Measurements from ENCODE around the gene SDF4.
"Not testable (repeated sequence)": the region's sequence is repeated elsewhere in the genome, so short reads cannot be mapped to it uniquely, and the experiment has no call there.

SDF4 gene

DNA sequence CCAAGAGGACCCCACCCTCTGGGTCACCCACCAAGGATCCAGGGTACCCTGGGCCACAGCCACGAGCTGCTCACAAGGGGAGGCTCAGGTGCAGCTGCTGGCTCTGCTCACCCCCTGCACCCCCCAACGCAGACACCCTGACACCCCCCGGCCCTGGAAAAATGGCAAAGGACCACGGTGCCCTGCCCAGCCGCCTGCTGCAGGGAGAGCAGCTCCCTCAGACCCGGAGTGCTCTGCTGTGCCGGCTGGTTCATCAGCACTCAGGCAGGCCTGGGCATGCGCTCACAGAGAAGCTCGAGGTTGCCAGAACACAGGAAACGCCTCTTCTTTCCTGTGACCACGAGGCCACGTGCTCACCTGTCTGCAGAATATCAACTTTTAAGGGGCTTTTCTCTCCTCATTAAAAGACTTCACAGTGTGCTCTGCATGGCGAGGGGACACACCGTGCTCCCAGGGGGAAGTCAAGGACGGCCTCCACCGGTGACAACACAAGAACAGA is 19.0 kb upstream of the SDF4 start:
- Mint-ChIP-seq H3K27ac (peak overlapping the region; percentile 78), H3K27me3 (ENCODE audit: low read depth) (no peaks in the 10 kb centered on the region)

GRCh38 chr1:1248009-1248913 is 16.5 kb upstream of the SDF4 start:
- not testable (repeated sequence) for H3K4me1 Mint-ChIP-seq (ENCODE audit: low read depth); H3K9me3 Mint-ChIP-seq; H3K27me3 Mint-ChIP-seq (ENCODE audit: low read depth); H3K36me3 Mint-ChIP-seq (ENCODE audit: low read depth); H3K4me3 Mint-ChIP-seq; H3K27ac Mint-ChIP-seq

More for the DNA sequence above, 19.0 kb upstream of the SDF4 start:
- Mint-ChIP-seq H3K36me3 (ENCODE audit: low read depth) (peaks cover 12% of the 10 kb centered on the region), H3K9me3 (no peaks in the 10 kb centered on the region), H3K4me1 (ENCODE audit: low read depth) (peaks cover 9% of the 10 kb centered on the region), H3K4me3 (peak overlapping the region; percentile 50)

GRCh38 chr1:1247341-1247913 is 15.6 kb upstream of the SDF4 start:
- H3K27ac Mint-ChIP-seq: no peak overlapping the region
- peaks cover 2% of the 10 kb centered on the region for H3K36me3 Mint-ChIP-seq (ENCODE audit: low read depth)
- H3K9me3 Mint-ChIP-seq: no peaks in the 10 kb centered on the region
- peaks cover 9% of the 10 kb centered on the region for H3K4me1 Mint-ChIP-seq (ENCODE audit: low read depth)
- H3K27me3 Mint-ChIP-seq (ENCODE audit: low read depth): no peaks in the 10 kb centered on the region
- H3K4me3 Mint-ChIP-seq: no peak overlapping the region

DNA sequence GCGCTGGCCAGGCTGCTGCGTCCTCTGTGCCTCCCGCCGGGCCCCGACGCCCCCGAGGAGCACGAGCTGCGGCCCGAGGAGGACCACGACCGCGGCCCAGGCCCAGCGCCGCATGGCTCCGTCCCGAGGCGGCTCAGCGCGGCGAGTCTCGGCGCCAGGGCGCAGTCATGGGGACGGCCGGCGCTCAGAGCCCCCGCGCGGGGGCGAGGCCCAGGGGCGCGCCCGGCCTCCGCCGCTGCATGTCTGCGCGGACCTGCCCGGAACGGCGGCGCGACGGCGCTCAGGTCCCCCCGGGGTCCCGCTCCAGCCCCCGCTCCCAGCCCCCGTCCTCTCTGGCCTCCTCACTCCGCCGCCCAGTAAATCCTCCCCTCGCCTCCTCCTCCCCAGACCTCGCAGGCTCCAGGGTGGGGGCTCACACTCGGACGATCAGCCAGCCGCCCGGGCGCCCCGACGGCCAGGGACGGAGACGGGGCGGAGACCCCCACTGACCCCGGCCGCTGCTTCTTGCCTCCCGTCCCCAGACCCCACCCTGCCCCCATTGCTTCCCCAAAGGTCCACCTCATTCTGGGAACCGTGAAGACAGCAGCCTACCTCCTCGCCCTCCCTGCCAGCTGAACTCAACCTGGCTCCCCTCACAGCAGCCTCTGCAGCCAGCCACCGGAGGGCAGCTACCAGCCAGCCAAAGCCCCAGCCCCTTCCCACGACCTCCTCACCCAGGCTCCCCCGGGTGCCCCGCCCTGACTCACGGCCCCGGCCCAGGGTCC is 15.0 kb upstream of the SDF4 start, which contains the start of gene C1QTNF12:
Gene C1QTNF12, minus strand, starts transcription at position 146 of the 764 bp plus-strand sequence. Its CDS starts 32 bp downstream, at position 114.
- Mint-ChIP-seq H3K27me3 (ENCODE audit: low read depth) (no peaks in the 10 kb centered on the region), H3K27ac (no peak within 1 kb of the TSS), H3K9me3 (no peaks in the 10 kb centered on the region), H3K36me3 (ENCODE audit: low read depth) (peaks cover 2% of the 10 kb centered on the region), H3K4me1 (ENCODE audit: low read depth) (peaks cover 9% of the 10 kb centered on the region), H3K4me3 (no peak within 1 kb of the TSS)

DNA sequence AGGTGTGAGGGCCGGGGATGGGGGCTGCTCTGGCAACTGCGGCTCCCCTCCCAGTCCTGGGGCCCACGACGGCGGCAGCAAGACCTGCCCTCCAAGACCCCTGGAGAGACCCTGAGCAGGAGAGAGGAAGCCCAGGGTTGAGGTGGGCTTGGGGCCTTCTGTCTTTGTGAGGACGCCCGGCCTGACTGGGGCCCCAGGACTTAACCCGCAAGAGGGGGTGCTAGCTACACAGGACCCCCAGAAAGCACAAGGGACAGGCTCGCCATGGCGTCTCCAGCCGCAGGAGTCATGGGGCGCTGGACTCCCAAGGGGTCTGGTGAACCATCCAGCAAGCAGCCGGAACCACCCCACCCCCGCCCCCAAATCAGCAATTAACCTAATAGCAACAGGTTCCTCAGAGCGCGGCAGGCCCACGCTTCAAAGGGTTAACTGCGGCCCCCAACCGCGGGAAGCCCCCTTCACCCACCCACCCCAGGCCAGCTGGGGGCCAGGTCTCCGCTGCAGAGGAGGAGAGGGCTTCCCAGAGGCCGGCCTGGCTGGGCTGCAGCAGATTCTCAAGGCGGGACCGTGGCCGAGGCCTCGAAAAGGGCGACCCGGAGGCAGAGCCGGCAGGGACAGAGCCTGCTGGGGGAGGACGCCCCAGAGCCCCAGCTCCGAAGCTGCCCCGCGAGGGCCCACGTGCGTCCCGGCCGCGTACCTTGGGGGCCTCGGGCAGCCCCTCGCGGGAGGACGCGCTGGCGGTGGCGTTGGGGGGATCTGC is 14.2 kb upstream of the SDF4 start:
- Mint-ChIP-seq H3K27me3 (ENCODE audit: low read depth) (no peaks in the 10 kb centered on the region), H3K9me3 (no peaks in the 10 kb centered on the region), H3K4me1 (ENCODE audit: low read depth) (peaks cover 8% of the 10 kb centered on the region), H3K36me3 (ENCODE audit: low read depth) (peaks cover under 1% of the 10 kb centered on the region), H3K27ac (no peak overlapping the region), H3K4me3 (no peak overlapping the region)

- H3K36me3 Mint-ChIP-seq (ENCODE audit: low read depth): no peaks in the 10 kb centered on the region
- no peaks in the 10 kb centered on the region for H3K27me3 Mint-ChIP-seq (ENCODE audit: low read depth)
- no peak overlapping the region for H3K4me3 Mint-ChIP-seq
- H3K4me1 Mint-ChIP-seq (ENCODE audit: low read depth): peaks cover 5% of the 10 kb centered on the region
- no peaks in the 10 kb centered on the region for H3K9me3 Mint-ChIP-seq
- H3K27ac Mint-ChIP-seq: no peak overlapping the region
Observed at GRCh38 chr1:1245178-1245816, 13.5 kb upstream of the SDF4 start.

DNA sequence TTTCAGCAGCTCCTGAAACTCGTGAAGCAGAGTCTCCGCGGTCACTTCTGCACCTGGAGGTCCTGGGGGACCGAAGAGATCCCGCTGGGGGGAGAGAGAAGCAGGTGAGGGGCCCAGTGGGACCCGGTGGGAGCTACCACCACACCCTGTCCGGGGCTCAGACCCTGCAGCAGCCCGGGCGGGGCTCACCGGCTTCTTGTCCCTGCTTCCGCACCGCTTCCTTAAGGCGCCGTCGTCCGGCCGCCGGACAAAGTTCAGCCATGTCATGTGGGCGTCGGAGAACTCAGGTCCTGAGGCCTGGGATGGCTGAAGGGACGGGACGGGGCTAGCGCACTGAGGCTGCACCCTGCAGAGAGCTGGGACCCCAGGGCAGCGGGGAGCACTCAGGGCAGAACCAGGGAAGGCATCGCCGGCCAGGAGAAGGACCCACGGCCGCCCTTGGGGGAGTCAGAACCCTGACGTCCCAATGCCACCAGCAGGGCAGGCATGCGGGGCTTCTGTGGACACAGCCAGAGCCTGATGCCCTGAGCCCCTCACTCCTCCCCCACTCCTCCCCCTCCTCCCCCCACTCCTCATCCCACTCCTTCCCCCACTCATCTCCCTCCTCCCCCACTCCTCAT is 12.5 kb upstream of the SDF4 start:
- Mint-ChIP-seq H3K4me3 (no peak overlapping the region), H3K27ac (no peak overlapping the region), H3K9me3 (no peaks in the 10 kb centered on the region), H3K36me3 (ENCODE audit: low read depth) (no peaks in the 10 kb centered on the region), H3K4me1 (ENCODE audit: low read depth) (no peaks in the 10 kb centered on the region), H3K27me3 (ENCODE audit: low read depth) (no peaks in the 10 kb centered on the region)

DNA sequence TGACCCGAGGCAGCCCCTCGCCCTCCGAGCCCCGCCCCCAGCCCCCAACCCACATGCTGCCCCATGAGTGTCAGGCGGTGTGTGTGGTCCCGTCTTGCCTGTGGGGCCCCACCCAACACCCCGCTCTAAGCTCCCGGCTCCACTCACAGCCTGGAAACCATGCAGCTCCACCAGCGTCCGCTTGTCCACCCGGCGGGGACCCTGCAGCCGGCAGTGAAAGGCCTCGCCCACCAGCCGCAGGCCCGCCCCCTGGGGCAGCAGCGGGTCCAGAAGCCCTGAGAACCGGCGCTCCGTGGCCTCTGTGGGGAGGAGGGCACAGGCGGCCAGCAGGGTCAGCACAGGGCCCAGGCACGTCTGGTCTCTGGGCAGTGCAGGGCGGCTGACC is 12.0 kb upstream of the SDF4 start:
- Mint-ChIP-seq H3K9me3 (no peaks in the 10 kb centered on the region), H3K4me3 (no peak overlapping the region)

GRCh38 chr1:1243266-1243660 is 11.5 kb upstream of the SDF4 start:
- Mint-ChIP-seq H3K4me3 (no peak overlapping the region), H3K4me1 (ENCODE audit: low read depth) (no peaks in the 10 kb centered on the region), H3K36me3 (ENCODE audit: low read depth) (no peaks in the 10 kb centered on the region), H3K9me3 (no peaks in the 10 kb centered on the region), H3K27me3 (ENCODE audit: low read depth) (no peaks in the 10 kb centered on the region), H3K27ac (no peak overlapping the region)

More for the DNA sequence above, 12.0 kb upstream of the SDF4 start:
- no peaks in the 10 kb centered on the region for H3K27me3 Mint-ChIP-seq (ENCODE audit: low read depth)
- no peaks in the 10 kb centered on the region for H3K36me3 Mint-ChIP-seq (ENCODE audit: low read depth)
- no peaks in the 10 kb centered on the region for H3K4me1 Mint-ChIP-seq (ENCODE audit: low read depth)
- H3K27ac Mint-ChIP-seq: no peak overlapping the region

DNA sequence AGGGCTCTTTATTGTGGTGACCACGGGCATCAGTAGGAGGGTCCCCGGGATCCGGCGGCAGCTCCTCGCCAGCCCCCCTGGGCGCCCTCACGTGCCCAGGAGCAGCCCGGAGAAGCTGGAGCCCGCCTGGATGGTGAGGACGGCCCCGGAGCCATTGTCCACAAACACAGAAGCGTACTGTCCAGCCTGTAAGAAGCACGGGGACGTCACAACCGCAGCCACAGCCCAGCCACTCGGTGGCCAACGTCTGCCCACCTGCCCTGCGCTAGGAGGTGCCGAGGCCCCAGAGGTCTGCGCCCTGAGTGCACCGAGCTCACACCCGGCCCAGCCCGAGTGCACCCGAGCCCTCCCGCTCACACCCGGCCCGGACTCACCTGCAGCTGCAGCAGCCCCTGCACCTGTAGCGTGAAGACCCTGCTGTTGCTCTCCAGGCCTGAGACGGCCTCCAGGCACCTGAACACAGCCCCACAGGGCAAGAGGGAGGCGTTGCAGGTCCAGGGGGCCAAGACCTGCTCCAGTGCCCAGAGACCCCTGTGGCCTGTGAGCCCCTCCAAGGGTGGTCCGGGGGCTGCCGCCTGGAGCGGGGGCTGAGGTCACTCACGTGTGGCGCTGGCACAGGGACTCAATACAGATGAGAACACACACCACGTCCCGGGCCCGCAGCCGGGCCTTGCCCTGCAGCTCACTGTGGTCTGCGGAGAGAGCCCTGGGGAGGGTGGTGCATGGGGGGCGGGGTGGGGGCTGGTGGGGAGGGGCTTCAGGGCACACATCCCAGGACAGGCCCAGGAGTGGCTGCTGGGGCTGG is 10.9 kb upstream of the SDF4 start:
- H3K4me3 Mint-ChIP-seq: no peak overlapping the region
- no peaks in the 10 kb centered on the region for H3K27me3 Mint-ChIP-seq (ENCODE audit: low read depth)
- H3K36me3 Mint-ChIP-seq (ENCODE audit: low read depth): no peaks in the 10 kb centered on the region
- no peak overlapping the region for H3K27ac Mint-ChIP-seq
- no peaks in the 10 kb centered on the region for H3K9me3 Mint-ChIP-seq
- H3K4me1 Mint-ChIP-seq (ENCODE audit: low read depth): no peaks in the 10 kb centered on the region

DNA sequence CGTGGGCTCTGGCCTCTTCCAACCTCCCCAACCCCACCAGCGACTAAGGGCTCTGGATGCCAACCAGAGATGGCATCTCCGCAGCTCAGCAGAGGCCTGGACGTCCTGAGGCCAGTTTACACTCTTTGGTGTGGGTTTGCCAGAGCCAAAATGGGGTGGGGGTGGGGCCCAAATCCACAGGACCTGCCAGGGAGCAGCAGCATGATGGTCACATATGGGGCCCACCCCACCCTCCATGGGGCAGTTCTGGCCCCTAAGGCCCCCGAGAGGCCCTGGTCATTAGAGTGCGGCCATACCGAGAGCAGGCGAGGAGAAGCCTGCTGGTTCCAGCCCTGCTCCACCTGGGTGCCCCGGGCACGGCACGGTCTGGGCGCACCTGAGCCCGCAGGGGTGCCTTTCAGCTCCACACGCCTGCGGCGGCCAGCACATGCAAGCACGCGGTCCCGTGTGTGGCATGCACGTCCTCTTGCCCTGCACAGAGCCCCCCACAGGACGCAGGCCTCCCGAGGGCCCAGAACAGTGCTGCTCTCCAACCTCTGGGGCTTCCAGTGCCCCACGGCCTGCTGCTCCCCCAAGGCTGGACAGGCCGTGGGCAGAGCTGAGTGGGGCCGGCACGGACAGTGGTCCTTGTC is 9.9 kb upstream of the SDF4 start:
- Mint-ChIP-seq H3K27ac (no peak overlapping the region), H3K27me3 (ENCODE audit: low read depth) (no peaks in the 10 kb centered on the region), H3K9me3 (no peaks in the 10 kb centered on the region), H3K4me1 (ENCODE audit: low read depth) (no peaks in the 10 kb centered on the region), H3K36me3 (ENCODE audit: low read depth) (no peaks in the 10 kb centered on the region), H3K4me3 (no peak overlapping the region)

DNA sequence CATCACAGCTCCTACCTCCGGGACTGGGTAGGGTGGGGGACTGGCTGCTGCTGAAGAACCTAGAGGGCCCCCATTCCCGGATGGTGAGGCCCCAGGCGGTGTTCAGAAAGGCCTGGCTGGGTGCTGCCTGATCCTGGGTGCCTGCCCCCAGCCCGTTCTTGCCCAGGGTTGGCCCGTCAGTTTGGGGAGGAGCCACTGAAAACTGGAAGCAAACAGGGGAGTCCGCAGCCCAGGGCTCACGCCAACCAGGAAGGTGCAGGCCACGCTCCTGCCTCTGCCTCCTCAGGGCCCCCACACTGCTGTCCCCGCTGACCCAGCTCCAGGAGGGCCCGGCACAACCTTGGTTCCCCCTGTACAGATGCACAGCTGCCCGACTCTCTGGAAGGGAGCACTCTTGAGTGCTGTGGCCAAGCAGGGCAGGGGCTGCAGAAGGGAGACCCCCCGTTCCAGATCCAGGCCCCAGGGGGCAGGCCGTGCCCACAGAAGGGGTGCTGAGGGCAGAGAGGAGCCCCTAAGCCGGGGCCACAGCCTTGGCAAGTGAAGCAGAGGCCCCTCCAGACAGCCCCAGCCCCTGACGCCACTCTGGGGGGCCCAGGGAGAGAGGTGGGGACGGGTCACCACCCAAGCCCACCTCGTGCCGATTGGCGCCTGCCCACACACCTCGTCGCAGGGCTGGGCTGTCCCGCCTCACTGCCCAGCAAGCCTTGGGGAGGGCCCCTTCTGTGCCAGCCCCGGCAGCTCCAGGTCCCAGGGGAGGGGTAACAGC is 9.2 kb upstream of the SDF4 start:
- no peaks in the 10 kb centered on the region for H3K9me3 Mint-ChIP-seq
- H3K27me3 Mint-ChIP-seq (ENCODE audit: low read depth): no peaks in the 10 kb centered on the region
- no peak overlapping the region for H3K27ac Mint-ChIP-seq
- no peaks in the 10 kb centered on the region for H3K36me3 Mint-ChIP-seq (ENCODE audit: low read depth)
- H3K4me3 Mint-ChIP-seq: no peak overlapping the region
- no peaks in the 10 kb centered on the region for H3K4me1 Mint-ChIP-seq (ENCODE audit: low read depth)

Data from T-helper 1 cell treated with Interleukin-12 subunit alpha and Interleukin-12 subunit beta and Interleukin-4 antibody, amounts not matched to agents 30 μg/mL and 1 μg/mL, for 36 hours (primary cell).